ENCODE results near the gene INSIG2.

INSIG2 gene

DNA sequence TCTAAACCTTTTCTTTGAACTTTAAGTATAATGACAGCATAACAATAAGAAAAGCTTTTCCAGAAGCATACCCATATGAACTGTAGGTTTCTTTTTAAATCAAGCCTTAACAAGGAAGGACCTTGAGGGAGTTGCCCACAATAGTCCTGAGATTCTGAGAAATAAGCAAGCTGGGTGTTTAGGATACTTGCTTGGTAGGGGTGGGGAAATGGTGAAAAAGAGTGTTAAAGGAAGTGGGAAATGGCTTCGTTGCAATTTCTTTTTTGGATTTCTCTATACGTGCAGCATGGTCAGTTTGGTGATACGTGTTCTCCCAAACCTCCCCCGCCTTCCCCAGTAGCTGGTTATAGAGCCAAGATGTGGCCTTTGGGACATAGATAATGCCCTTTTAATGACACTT is 17.2 kb downstream of the INSIG2 start:
- TF ChIP-seq TAF1 (IDR thresholded peaks at IDR 0.05; ENCODE audit: low read depth) (no peak), TCF12 (IDR thresholded peaks at IDR 0.05; ENCODE audit: low read depth) (no peak), ZBTB7A (IDR thresholded peaks at IDR 0.05; ENCODE audit: low read depth) (no peak), TEAD4 (IDR thresholded peaks at IDR 0.05) (no peak), CEBPB (IDR thresholded peaks at IDR 0.05) (no peak), EP300 (IDR thresholded peaks at IDR 0.05; ENCODE audit: borderline replicate concordance) (no peak), RAD21 (IDR thresholded peaks at IDR 0.05; ENCODE audit: low read depth) (no peak), CREB1 (IDR thresholded peaks at IDR 0.05; ENCODE audit: low read depth) (no peak), YY1 (IDR thresholded peaks at IDR 0.05; ENCODE audit: low read depth) (no peak), FOXM1 (IDR thresholded peaks at IDR 0.05; ENCODE audit: borderline replicate concordance, low read depth) (no peak), NFIC (IDR thresholded peaks at IDR 0.05) (no peak), EGR1 (IDR thresholded peaks at IDR 0.05) (no peak)
- TF ChIP-seq, protein P1, sequence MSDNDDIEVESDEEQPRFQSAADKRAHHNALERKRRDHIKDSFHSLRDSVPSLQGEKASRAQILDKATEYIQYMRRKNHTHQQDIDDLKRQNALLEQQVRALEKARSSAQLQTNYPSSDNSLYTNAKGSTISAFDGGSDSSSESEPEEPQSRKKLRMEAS (IDR thresholded peaks at IDR 0.05): no peak
- TF ChIP-seq, protein P2, sequence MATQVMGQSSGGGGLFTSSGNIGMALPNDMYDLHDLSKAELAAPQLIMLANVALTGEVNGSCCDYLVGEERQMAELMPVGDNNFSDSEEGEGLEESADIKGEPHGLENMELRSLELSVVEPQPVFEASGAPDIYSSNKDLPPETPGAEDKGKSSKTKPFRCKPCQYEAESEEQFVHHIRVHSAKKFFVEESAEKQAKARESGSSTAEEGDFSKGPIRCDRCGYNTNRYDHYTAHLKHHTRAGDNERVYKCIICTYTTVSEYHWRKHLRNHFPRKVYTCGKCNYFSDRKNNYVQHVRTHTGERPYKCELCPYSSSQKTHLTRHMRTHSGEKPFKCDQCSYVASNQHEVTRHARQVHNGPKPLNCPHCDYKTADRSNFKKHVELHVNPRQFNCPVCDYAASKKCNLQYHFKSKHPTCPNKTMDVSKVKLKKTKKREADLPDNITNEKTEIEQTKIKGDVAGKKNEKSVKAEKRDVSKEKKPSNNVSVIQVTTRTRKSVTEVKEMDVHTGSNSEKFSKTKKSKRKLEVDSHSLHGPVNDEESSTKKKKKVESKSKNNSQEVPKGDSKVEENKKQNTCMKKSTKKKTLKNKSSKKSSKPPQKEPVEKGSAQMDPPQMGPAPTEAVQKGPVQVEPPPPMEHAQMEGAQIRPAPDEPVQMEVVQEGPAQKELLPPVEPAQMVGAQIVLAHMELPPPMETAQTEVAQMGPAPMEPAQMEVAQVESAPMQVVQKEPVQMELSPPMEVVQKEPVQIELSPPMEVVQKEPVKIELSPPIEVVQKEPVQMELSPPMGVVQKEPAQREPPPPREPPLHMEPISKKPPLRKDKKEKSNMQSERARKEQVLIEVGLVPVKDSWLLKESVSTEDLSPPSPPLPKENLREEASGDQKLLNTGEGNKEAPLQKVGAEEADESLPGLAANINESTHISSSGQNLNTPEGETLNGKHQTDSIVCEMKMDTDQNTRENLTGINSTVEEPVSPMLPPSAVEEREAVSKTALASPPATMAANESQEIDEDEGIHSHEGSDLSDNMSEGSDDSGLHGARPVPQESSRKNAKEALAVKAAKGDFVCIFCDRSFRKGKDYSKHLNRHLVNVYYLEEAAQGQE (IDR thresholded peaks at IDR 0.05; ENCODE audit: low read depth): no peak
- TF ChIP-seq, protein P3, sequence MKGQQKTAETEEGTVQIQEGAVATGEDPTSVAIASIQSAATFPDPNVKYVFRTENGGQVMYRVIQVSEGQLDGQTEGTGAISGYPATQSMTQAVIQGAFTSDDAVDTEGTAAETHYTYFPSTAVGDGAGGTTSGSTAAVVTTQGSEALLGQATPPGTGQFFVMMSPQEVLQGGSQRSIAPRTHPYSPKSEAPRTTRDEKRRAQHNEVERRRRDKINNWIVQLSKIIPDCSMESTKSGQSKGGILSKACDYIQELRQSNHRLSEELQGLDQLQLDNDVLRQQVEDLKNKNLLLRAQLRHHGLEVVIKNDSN (IDR thresholded peaks at IDR 0.05): no peak

DNA sequence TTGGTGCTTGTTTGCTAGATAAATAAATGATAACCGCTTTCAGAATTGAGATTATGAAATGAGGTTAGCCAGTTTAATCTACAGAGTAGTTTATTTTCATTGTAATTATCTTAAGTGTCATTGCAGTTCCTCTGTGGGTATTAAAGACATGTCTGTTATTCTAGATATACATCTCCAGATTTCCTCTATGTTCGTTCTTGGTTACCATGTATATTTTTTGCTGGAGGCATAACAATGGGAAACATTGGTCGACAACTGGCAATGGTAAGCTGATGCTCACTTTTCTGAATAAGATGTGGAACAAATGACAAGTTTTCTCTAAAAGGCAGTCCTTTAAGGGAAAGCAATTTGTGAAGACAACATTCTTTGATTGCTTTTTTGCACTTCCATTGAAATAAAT is 18.7 kb downstream of the INSIG2 start:
- TF ChIP-seq TCF12 (IDR thresholded peaks at IDR 0.05; ENCODE audit: low read depth) (no peak), ZBTB7A (IDR thresholded peaks at IDR 0.05; ENCODE audit: low read depth) (no peak), TAF1 (IDR thresholded peaks at IDR 0.05; ENCODE audit: low read depth) (no peak), EP300 (IDR thresholded peaks at IDR 0.05; ENCODE audit: borderline replicate concordance) (no peak), YY1 (IDR thresholded peaks at IDR 0.05; ENCODE audit: low read depth) (no peak), TEAD4 (IDR thresholded peaks at IDR 0.05) (no peak), CREB1 (IDR thresholded peaks at IDR 0.05; ENCODE audit: low read depth) (no peak)
- TF ChIP-seq, protein P1 (IDR thresholded peaks at IDR 0.05): no peak
- TF ChIP-seq, protein P3 (IDR thresholded peaks at IDR 0.05): no peak

DNA sequence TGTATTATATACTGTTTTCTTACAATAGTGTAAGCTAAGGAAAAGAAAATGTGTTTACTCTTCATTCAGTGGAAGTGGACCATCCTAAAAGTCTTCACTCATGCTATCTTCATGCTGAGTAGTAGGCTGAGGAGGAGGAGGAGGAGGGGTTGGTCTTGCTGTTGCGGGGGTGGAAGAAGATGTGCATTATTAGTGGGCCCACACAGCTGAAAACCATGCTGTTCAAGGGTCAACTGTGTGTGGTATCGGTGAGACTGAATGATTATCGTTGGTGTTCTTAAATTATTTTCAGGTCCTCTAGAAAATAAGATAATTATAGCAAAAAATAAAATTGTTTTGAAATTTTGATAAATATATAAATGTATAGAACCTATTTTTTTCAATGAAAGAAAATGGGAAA is 22.0 kb downstream of the INSIG2 start:
- TF ChIP-seq NFIC (IDR thresholded peaks at IDR 0.05): no peak
- no peak for TF ChIP-seq CEBPB (IDR thresholded peaks at IDR 0.05)
- TF ChIP-seq, protein P2 (IDR thresholded peaks at IDR 0.05; ENCODE audit: low read depth): no peak

DNA sequence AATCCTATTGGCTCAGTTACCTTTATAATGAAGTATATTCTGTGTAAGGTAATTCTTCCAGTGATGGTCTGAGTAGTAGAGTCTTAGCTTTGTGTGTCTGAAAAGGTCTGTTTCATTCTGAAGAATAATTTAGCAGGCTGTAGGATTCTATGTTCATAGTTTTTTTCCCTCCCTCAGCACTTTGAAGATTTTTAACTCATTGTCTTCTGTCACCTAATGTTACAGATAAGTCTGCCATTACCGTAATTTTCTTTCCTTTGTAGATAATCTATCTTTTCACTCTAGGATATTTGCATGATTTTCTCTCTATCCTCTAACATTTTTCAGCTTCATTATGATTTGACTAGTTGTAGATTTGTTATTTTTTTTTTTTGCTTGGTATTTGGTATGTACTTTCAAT is 22.7 kb downstream of the INSIG2 start:
- TF ChIP-seq TCF12 (IDR thresholded peaks at IDR 0.05; ENCODE audit: low read depth): no peak

DNA sequence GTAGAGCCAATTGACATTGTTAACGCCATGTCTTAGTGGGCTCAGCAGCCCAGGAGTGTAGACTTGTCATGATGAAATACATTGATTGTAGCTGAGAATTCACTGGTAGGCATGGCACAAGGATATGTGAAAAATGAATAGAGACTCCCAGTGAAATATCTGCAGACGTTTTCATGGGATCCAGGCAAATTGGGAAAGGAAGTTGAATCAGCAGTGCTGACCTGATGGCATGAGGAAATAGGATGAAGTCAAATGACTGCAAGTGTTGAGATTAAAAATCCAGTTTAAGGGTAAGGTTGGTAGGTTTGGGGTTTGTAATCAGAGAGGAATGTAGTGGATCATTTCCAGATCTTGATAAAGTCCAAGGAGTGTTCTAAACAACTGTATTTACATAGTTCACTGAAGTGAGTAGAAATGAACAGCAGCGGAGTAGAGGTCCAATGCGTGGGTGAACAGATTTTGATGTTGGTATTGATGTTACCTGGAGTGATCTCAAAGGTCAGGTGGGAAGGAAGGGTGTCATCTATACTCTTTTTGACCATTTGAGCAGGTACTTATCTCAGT is 24.6 kb downstream of the INSIG2 start:
- TF ChIP-seq NFIC (IDR thresholded peaks at IDR 0.05) (0 out of 2 replicates have a peak, but pooled peaks have one; percentile 44), EP300 (IDR thresholded peaks at IDR 0.05; ENCODE audit: borderline replicate concordance) (no peak), TEAD4 (IDR thresholded peaks at IDR 0.05) (0 out of 2 replicates have a peak, but pooled peaks have one; percentile 18), FOXM1 (IDR thresholded peaks at IDR 0.05; ENCODE audit: borderline replicate concordance, low read depth) (no peak)

DNA sequence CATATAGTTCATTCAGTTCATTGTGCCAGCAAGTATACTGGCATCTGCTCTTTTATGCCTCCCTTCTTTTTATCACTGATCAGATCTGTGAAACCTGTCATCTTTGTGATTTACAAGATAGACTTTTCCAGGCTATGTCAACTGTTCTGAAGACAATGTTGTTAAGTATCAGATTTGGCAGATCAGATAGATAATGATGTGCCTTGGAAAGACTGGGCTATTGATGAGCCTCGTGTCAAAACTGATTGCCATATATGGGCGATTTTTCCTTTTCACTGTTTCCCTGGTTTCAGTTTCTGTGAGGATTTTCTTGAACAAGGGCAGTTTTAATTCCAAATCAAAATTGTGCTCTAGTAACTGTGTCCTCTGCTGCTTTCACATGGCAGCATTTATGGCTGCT is 26.6 kb downstream of the INSIG2 start:
- TF ChIP-seq RAD21 (IDR thresholded peaks at IDR 0.05; ENCODE audit: low read depth) (no peak), ZBTB7A (IDR thresholded peaks at IDR 0.05; ENCODE audit: low read depth) (no peak), TEAD4 (IDR thresholded peaks at IDR 0.05) (no peak)

DNA sequence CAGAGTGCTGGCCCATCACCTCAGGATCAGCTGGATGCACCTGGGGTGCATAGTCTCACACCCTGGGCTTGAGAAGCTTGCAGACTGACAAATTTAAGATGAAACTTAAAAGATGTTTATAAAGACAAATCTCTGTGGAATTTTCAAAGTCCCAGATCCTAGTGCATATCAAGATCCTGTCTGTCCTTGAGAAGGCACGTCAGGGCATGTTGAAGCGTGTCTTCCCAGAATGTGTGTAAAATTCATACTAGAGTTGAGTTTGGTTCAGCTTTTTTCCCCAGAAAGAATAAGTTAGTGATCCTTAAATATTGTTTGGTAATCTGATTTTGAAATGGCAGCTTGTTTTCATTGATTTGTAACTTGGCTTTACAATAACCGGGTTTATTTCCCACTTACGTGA is 27.5 kb downstream of the INSIG2 start:
- TF ChIP-seq, protein P2 (IDR thresholded peaks at IDR 0.05; ENCODE audit: low read depth): no peak
- TF ChIP-seq CREB1 (IDR thresholded peaks at IDR 0.05; ENCODE audit: low read depth) (no peak), EP300 (IDR thresholded peaks at IDR 0.05; ENCODE audit: borderline replicate concordance) (no peak)

All from Ishikawa (cell line).